Fibroblast of upper back skin (primary cell): ENCODE data around the gene CYP1A1.

Source experiments
- DNase-seq: peaks from one replicate; pipeline ENCODE4 v3.0.0-alpha.2; 2013

Gene CYP1A1

GRCh38 chr15:74692327-74692726 is 33.0 kb downstream of the CYP1A1 start:
- no peak for DNase-seq

- no peak for DNase-seq
Measured at GRCh38 chr15:74683758-74684157, 41.6 kb downstream of the CYP1A1 start.

- no peak for DNase-seq
Measured at GRCh38 chr15:74682954-74683353, 42.4 kb downstream of the CYP1A1 start.

GRCh38 chr15:74680456-74680855 is 44.9 kb downstream of the CYP1A1 start:
- no peak for DNase-seq

GRCh38 chr15:74676801-74677200 is 48.5 kb downstream of the CYP1A1 start:
- DNase-seq, result no peak

GRCh38 chr15:74674161-74674560 is 51.2 kb downstream of the CYP1A1 start:
- DNase-seq, result no peak

- DNase-seq, result no peak
Measured at GRCh38 chr15:74669627-74670026, 55.7 kb downstream of the CYP1A1 start.
